ENCODE measurements around the gene ADAMTS2.

DNA sequence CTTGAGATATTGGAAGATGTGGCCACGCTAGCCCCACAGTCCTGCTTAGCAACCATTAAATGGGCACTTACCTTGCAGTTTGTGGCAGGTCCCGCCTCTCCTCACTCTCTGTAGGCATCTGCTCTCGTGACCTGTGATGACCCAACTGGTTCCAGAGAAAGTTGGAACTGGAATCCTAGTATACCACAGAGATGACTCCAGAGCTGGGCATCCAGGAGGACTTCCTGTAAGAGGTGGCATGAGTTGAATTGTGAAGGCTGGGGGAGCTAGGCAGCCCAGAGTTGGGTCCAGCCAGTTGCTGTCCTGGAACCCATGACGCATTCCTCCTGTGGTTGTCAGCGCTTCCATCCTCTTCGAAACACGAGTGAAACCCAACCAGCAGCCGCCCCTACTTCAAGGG lies 1.6 kb upstream of the ADAMTS2 start:
- TF ChIP-seq POLR2A (IDR thresholded peaks at IDR 0.05) (no peak), POLR2AphosphoS5 (IDR thresholded peaks at IDR 0.05) (no peak)
- TF ChIP-seq, protein P1, sequence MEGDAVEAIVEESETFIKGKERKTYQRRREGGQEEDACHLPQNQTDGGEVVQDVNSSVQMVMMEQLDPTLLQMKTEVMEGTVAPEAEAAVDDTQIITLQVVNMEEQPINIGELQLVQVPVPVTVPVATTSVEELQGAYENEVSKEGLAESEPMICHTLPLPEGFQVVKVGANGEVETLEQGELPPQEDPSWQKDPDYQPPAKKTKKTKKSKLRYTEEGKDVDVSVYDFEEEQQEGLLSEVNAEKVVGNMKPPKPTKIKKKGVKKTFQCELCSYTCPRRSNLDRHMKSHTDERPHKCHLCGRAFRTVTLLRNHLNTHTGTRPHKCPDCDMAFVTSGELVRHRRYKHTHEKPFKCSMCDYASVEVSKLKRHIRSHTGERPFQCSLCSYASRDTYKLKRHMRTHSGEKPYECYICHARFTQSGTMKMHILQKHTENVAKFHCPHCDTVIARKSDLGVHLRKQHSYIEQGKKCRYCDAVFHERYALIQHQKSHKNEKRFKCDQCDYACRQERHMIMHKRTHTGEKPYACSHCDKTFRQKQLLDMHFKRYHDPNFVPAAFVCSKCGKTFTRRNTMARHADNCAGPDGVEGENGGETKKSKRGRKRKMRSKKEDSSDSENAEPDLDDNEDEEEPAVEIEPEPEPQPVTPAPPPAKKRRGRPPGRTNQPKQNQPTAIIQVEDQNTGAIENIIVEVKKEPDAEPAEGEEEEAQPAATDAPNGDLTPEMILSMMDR (IDR thresholded peaks at IDR 0.05), result no peak
